GM12873 (cell line): Measurements from ENCODE around the gene USP20.

Source experiments
- TF ChIP-seq, protein P1 (sequence below): IDR thresholded peaks from 2 replicates; pipeline ENCODE4 v1.5.1; 2012; ENCODE audit warnings: low read depth, mild to moderate bottlenecking, moderate library complexity, low read length, control low read depth; ENCODE audit not compliant: insufficient read depth; ENCODE audit errors: missing control alignments

The USP20 gene

GRCh38 chr9:129803676-129804060, 31.6 kb upstream of the USP20 start:
- TF ChIP-seq, protein P1, sequence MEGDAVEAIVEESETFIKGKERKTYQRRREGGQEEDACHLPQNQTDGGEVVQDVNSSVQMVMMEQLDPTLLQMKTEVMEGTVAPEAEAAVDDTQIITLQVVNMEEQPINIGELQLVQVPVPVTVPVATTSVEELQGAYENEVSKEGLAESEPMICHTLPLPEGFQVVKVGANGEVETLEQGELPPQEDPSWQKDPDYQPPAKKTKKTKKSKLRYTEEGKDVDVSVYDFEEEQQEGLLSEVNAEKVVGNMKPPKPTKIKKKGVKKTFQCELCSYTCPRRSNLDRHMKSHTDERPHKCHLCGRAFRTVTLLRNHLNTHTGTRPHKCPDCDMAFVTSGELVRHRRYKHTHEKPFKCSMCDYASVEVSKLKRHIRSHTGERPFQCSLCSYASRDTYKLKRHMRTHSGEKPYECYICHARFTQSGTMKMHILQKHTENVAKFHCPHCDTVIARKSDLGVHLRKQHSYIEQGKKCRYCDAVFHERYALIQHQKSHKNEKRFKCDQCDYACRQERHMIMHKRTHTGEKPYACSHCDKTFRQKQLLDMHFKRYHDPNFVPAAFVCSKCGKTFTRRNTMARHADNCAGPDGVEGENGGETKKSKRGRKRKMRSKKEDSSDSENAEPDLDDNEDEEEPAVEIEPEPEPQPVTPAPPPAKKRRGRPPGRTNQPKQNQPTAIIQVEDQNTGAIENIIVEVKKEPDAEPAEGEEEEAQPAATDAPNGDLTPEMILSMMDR, result no peak

DNA sequence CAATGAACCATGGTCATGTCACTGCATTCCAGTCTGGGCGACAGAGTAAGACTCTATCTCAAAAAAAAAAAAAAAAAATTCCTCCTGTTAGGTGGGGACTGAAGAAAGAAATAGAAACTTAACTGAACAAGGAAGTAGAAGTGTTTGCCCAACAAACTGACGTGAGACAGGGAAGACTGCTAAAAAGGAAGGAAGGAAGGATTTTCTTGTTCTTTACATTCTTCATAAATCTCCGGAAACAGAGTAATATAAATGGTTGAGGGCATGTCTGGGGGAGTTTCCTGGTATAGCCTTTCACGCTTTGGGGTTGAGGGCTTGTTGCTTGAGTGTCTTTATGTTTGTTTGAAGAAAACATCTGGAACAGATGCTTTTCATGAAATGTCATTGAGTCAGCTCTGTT, 29.2 kb upstream of the USP20 start:
- TF ChIP-seq, protein P1, result no peak

GRCh38 chr9:129809346-129809745, 25.9 kb upstream of the USP20 start:
- TF ChIP-seq, protein P1, result no peak

- TF ChIP-seq, protein P1, result no peak
Measured at GRCh38 chr9:129810116-129810515, 25.1 kb upstream of the USP20 start.

GRCh38 chr9:129810788-129811187, 24.5 kb upstream of the USP20 start:
- TF ChIP-seq, protein P1, result no peak

- TF ChIP-seq, protein P1, result no peak
Measured at GRCh38 chr9:129811967-129812363, 23.3 kb upstream of the USP20 start.

- TF ChIP-seq, protein P1, result no peak
Measured at GRCh38 chr9:129812385-129812784, 22.9 kb upstream of the USP20 start.
